ENCODE measurements around the gene TSHR. TPM values are rescaled to one million over a fixed set of nuclear protein-coding genes. Genes with fewer than 3 reads are reported as not detected.

Gene TSHR
- total RNA-seq, 2 donors from 2014 or later = 0.58 TPM; not detected in 1

DNA sequence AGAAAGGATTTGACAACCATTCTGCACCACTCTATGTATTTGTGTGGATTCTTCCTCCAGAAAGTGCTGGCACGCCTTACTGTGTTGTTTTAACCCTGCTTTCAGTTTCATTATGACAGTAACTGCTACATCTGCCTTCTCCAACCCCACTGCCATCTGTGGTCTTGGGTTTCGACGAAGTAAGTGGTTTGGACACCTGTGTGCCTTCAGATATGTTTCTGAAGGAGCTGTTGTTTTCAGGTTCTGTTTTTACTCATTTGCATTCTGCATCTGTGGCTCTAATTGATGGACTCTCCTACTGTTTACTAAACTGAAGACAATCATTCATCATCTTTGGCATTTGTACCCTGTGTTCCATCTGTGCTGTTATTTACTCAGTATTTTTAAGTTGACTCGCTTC, 4.1 kb downstream of the TSHR start:
- no peak for TF ChIP-seq CTCF (conservative IDR thresholded peaks at IDR 0.05)
- no peak overlapping the region for H3K27ac ChIP-seq (ENCODE audit: low read depth, low read length)
- no peak overlapping the region for H3K9ac ChIP-seq (ENCODE audit: extremely low read depth, low read length, poor library complexity, severe bottlenecking)
- H3K36me3 Mint-ChIP-seq (ENCODE audit: low read depth) = no peaks in the 10 kb centered on the region
- no peak overlapping the region for H3K4me3 Mint-ChIP-seq
- H3K9me3 ChIP-seq (ENCODE audit: control insufficient read depth, low read length) = no peaks in the 10 kb centered on the region
- WGBS, 2 experiments (ENCODE audit: insufficient coverage in 1 of 2, insufficient read length in 1 of 2) = 97 to 100% methylated on average over 1 to 4 of the region's 4 CpGs
- H3K27me3 ChIP-seq (ENCODE audit: control insufficient read depth, insufficient read depth, low read length, poor library complexity, severe bottlenecking) = peaks cover 20% of the 10 kb centered on the region
- H3K36me3 ChIP-seq (ENCODE audit: control insufficient read depth, insufficient read depth, low read length) = no peaks in the 10 kb centered on the region
- peaks cover 28% of the 10 kb centered on the region for H3K27me3 Mint-ChIP-seq (ENCODE audit: insufficient read depth)
- no peak overlapping the region for H3K27ac Mint-ChIP-seq
- no peaks in the 10 kb centered on the region for H3K4me1 ChIP-seq (ENCODE audit: control insufficient read depth, insufficient read depth, low read length)
- DNase-seq = no peak
- H3K4me1 Mint-ChIP-seq = peaks cover 21% of the 10 kb centered on the region
- H3K9me3 Mint-ChIP-seq = no peaks in the 10 kb centered on the region
- H3K4me3 ChIP-seq (ENCODE audit: low read length) = no peak overlapping the region

DNA sequence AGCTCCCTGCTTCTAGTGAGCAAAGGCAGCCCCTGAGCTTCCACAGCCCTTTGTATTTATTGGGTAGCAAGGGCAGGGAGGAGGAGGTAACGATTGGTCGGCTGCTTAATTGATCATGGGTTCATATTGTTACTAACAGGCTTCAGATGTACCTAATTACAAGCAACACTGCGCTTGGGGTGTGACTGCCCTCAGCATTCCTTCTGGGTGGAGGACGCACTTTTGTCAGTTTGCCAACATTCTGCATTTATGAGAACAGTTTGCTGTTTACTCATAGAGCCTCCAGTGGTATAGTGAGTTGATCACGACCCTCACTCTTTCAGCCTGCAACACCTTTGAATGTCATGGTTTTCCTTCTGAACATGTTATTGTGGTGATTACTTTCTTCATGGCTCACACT, 9.6 kb downstream of the TSHR start:
- TF ChIP-seq CTCF (conservative IDR thresholded peaks at IDR 0.05) = no peak
- Mint-ChIP-seq H3K36me3 (ENCODE audit: low read depth) (no peaks in the 10 kb centered on the region), H3K4me1 (peaks cover 4% of the 10 kb centered on the region), H3K27ac (no peak overlapping the region), H3K4me3 (no peak overlapping the region), H3K9me3 (no peaks in the 10 kb centered on the region), H3K27me3 (ENCODE audit: insufficient read depth) (peaks cover 9% of the 10 kb centered on the region)
- no peaks in the 10 kb centered on the region for H3K4me1 ChIP-seq (ENCODE audit: control insufficient read depth, insufficient read depth, low read length)
- H3K27ac ChIP-seq (ENCODE audit: low read depth, low read length) = no peak overlapping the region
- no peaks in the 10 kb centered on the region for H3K9me3 ChIP-seq (ENCODE audit: control insufficient read depth, low read length)
- H3K36me3 ChIP-seq (ENCODE audit: control insufficient read depth, insufficient read depth, low read length) = no peaks in the 10 kb centered on the region
- 88% methylated on average over 5 of the region's 5 CpGs; no CpG with 5 or more reads in 1 of the 2 experiments for WGBS, 2 experiments (ENCODE audit: insufficient coverage in 1 of 2, insufficient read length in 1 of 2)
- no peak overlapping the region for H3K9ac ChIP-seq (ENCODE audit: extremely low read depth, low read length, poor library complexity, severe bottlenecking)
- H3K27me3 ChIP-seq (ENCODE audit: control insufficient read depth, insufficient read depth, low read length, poor library complexity, severe bottlenecking) = no peaks in the 10 kb centered on the region
- no peak for DNase-seq
- no peak overlapping the region for H3K4me3 ChIP-seq (ENCODE audit: low read length)

- Mint-ChIP-seq H3K4me3 (no peak overlapping the region), H3K4me1 (peaks cover 8% of the 10 kb centered on the region), H3K9me3 (no peaks in the 10 kb centered on the region), H3K27ac (no peak overlapping the region), H3K27me3 (ENCODE audit: insufficient read depth) (peaks cover 14% of the 10 kb centered on the region), H3K36me3 (ENCODE audit: low read depth) (no peaks in the 10 kb centered on the region)
- Histone ChIP-seq H3K9me3 (ENCODE audit: control insufficient read depth, low read length) (no peaks in the 10 kb centered on the region), H3K27me3 (ENCODE audit: control insufficient read depth, insufficient read depth, low read length, poor library complexity, severe bottlenecking) (peaks cover 6% of the 10 kb centered on the region), H3K4me1 (ENCODE audit: control insufficient read depth, insufficient read depth, low read length) (no peaks in the 10 kb centered on the region), H3K9ac (ENCODE audit: extremely low read depth, low read length, poor library complexity, severe bottlenecking) (no peak overlapping the region), H3K36me3 (ENCODE audit: control insufficient read depth, insufficient read depth, low read length) (no peaks in the 10 kb centered on the region), H3K4me3 (ENCODE audit: low read length) (no peak overlapping the region), H3K27ac (ENCODE audit: low read depth, low read length) (no peak overlapping the region)
- 86 to 90% methylated on average over 4 to 5 of the region's 5 CpGs for WGBS, 2 experiments (ENCODE audit: insufficient coverage in 1 of 2, insufficient read length in 1 of 2)
- no peak for DNase-seq
- TF ChIP-seq CTCF (conservative IDR thresholded peaks at IDR 0.05) = no peak
Measured at GRCh38 chr14:80973931-80974641, 18.7 kb downstream of the TSHR start.

All from endodermal cell (in vitro differentiated cells).